Measurements from ENCODE around the gene NOS1.

DNA sequence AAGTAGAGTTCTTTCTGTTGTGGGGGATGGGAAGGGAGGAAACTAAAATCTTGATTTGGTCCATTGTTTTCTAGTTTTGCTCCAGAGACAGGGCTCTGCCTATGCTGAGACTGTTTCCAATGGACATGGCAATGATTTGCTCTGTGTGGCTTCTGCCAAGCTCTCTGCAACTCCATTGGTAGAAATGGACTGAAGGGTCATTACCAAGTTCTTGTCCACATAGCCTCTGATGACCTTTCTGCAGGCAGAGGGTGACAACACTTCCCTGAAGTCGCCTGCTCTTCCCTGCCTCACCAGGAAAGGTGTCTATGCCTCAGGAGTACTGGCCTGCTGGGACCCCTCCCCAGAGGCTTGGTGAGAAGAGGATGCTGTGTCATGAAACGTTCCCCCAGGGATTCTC, 39.5 kb upstream of the NOS1 start:
- no peak for TF ChIP-seq SNAI2 (CRISPR knock-in tag; IDR thresholded peaks at IDR 0.05)
- TF ChIP-seq ARNTL (CRISPR knock-in tag; IDR thresholded peaks at IDR 0.05; ENCODE audit: borderline replicate concordance, low read depth): no peak
- no peak for TF ChIP-seq ZC3H10 (CRISPR knock-in tag; IDR thresholded peaks at IDR 0.05)
- TF ChIP-seq TCF4 (CRISPR knock-in tag; IDR thresholded peaks at IDR 0.05; ENCODE audit: borderline replicate concordance): no peak
- TF ChIP-seq TOX (CRISPR knock-in tag; IDR thresholded peaks at IDR 0.05; ENCODE audit: borderline replicate concordance): no peak
- no peak for TF ChIP-seq RARB (CRISPR knock-in tag; IDR thresholded peaks at IDR 0.05)
- no peak for TF ChIP-seq ZFP30 (CRISPR knock-in tag; IDR thresholded peaks at IDR 0.05)
- TF ChIP-seq, protein P1, sequence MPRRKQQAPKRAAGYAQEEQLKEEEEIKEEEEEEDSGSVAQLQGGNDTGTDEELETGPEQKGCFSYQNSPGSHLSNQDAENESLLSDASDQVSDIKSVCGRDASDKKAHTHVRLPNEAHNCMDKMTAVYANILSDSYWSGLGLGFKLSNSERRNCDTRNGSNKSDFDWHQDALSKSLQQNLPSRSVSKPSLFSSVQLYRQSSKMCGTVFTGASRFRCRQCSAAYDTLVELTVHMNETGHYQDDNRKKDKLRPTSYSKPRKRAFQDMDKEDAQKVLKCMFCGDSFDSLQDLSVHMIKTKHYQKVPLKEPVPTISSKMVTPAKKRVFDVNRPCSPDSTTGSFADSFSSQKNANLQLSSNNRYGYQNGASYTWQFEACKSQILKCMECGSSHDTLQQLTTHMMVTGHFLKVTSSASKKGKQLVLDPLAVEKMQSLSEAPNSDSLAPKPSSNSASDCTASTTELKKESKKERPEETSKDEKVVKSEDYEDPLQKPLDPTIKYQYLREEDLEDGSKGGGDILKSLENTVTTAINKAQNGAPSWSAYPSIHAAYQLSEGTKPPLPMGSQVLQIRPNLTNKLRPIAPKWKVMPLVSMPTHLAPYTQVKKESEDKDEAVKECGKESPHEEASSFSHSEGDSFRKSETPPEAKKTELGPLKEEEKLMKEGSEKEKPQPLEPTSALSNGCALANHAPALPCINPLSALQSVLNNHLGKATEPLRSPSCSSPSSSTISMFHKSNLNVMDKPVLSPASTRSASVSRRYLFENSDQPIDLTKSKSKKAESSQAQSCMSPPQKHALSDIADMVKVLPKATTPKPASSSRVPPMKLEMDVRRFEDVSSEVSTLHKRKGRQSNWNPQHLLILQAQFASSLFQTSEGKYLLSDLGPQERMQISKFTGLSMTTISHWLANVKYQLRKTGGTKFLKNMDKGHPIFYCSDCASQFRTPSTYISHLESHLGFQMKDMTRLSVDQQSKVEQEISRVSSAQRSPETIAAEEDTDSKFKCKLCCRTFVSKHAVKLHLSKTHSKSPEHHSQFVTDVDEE (CRISPR knock-in tag; IDR thresholded peaks at IDR 0.05): no peak
- TF ChIP-seq CSDC2 (CRISPR knock-in tag; IDR thresholded peaks at IDR 0.05): no peak

Data from SK-N-SH treated with all-trans-retinoic acid at 6 μM for 48 hours (cell line).